AG08395 (cell line): ENCODE data around the gene HMGN3.
"Not testable (repeated sequence)": the region's sequence is repeated elsewhere in the genome, so short reads cannot be mapped to it uniquely, and the experiment has no call there.

Source experiments
- DNase-seq: peaks from one replicate; pipeline ENCODE4 v3.0.0; 2012; ENCODE audit warnings: mixed read lengths, low spot score

Gene HMGN3

DNA sequence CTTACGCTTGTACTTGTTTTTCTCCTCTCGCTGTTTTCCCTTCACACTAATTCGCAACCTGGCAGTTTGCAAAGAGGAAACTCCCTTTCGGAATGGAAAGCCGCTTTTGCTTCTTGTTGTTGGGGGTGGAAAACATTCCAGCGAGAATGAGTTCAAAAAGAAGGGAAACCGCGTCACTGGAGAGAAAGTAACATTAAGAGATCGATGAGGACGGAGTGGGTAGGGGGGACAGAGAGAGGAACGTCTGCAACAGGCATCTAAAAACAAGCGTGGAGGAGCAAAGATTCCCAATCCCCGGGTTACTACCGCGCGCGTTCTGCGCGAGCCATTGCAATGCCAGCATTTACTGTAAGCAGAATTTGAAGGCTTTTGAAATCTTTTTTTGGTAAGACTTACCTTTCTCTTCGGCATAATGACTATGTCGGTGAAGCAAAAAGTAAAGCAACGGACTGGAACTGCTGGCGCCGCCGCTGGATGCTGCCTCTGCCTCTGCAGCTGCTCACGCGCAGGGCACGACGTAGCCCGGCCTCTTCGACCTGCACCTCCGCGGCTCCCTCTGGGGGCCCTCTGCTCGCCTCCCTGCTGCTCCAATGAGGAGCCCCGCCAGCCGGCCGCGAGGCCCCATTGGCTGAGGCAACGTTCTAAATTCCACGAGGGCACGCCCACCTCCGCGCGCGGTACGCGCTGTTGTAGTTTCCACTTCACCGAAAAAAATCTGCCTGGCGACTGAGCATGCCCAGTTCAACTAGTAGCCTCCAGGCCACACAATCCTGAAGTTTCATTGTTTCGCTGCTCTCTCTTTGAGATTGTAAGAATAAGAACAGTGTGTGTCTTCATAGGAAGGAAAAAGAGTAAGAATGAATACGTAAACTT lies at the start of gene HMGN3:
Gene HMGN3 (minus strand): TSS at position 533 of the 873 bp plus-strand sequence.
- DNase-seq, result peak; percentile 94

DNA sequence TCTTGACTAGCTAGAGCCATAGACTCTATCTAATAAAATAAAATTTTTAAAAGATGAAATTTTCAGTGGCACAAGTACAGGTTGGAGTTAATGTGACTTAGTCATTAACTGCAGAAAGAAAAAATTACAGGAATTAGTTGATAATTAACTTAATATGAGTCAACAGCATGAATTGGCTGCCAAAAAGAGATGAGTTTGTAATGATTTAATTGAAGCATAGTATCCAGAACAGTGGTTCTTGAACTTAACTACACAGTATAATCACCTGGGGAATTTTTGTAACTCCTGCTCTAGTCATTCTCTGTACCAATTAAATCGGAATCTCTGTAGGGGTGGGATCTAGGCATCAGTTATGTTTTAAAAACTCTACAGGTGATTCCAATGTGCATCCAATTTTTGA lies 46.3 kb upstream of the HMGN3 start:
- no peak for DNase-seq

- peak; percentile 44 for DNase-seq
Measured at GRCh38 chr6:79277109-79277508, 42.6 kb upstream of the HMGN3 start.

GRCh38 chr6:79269877-79270276 lies 35.4 kb upstream of the HMGN3 start:
- peak; percentile 81 for DNase-seq

DNA sequence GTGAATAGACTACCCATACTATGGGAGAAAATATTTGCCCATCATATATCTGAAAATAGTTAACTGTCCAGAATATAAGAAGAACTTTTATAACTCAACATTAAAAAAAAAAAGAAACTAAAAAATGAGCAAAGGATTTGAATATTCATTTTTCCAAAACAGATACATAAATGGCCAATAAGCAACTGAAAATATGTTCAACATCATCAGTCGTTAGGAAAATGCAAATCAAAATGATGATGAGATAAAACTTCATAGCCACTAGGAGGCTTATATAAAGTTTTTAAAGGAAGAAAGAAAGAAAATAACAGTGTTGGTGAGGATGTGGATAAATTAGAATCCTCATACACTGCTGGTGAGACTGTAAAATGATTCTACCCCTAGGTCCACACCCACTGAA lies 32.6 kb upstream of the HMGN3 start:
- no peak for DNase-seq

- no peak for DNase-seq
Measured at GRCh38 chr6:79266051-79266450, 31.6 kb upstream of the HMGN3 start.

DNA sequence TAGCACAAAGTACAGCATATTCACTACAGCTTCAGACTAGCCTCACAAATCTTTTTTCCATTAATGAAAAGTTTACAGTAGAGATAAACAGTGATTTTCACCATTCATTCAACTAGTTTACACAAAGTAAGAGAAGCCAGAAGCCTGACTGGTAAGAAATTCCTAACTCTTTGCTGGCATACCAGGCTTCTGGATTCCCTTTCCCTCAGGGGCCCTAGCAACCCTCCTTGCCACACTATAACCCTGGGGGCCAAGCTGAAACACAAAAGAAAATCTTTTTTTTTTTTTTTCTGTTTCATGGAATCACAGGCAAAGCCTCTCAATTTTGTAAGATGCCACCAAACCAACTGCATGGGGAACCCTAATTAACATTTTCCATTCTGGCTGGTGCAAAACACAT lies 28.9 kb upstream of the HMGN3 start:
- no peak for DNase-seq

GRCh38 chr6:79261666-79262065 lies 27.2 kb upstream of the HMGN3 start:
- no peak for DNase-seq

DNA sequence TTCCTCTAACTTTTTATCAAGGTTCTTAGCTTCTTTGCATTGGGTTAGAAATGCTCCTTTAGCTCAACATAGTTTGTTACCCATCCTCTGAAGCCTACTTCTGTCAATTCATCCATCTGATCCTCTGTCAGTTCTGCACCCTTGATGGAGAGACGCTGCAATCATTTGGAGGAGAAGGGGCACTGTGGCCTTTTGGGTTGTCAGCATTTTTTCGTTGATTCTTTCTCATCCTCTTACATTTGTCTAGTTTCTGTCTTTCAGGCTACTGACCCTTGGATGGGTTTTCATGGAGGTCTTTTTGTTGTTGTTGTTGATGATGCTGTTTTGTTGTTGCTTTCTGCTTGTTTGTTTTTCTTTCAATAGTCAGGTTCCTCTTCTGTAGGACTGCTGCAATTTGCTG lies 26.3 kb upstream of the HMGN3 start:
- DNase-seq, result no peak

- no peak for DNase-seq
Measured at GRCh38 chr6:79257381-79258205, 23.1 kb upstream of the HMGN3 start.

DNA sequence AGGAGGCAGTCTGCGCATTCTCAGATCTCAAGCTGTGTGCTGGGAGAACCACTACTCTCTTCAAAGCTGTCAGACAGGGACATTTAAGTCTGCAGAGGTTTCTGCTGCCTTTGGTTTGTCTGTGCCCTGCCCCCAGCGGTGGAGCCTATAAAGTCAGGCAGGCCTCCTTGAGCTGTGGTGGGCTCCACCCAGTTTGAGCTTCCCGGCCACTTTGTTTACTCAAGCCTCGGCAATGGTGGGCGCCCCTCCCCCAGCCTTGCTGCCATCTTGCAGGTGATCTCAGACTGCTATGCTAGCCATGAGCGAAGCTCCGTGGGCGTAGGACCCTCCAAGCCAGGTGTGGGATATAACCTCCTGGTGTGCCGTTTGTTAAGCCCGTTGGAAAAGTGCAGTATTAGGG lies 22.3 kb upstream of the HMGN3 start:
- DNase-seq, result not testable (repeated sequence)

GRCh38 chr6:79255086-79255485 lies 20.6 kb upstream of the HMGN3 start:
- DNase-seq, result not testable (repeated sequence)

DNA sequence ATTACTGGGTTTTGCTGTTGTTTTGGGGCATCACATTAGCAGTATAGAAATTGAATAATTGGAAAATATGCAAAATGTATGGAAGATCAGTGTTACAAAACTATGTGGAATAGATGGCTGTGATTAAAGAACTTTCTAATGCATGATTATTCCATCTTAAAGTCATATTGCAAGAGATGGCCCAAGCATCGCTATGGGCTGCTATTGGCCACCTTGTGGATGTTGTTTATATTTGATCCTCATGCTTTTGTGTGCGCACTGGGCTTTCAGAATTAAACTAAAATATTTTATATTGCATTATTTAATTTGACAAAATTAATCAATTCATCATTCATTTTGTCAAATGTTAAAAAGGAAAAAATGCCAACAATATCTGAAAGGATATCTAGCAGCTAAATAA lies 16.1 kb upstream of the HMGN3 start:
- no peak for DNase-seq

- DNase-seq, result no peak
Measured at GRCh38 chr6:79250107-79250514, 15.6 kb upstream of the HMGN3 start.

GRCh38 chr6:79249136-79249535 lies 14.7 kb upstream of the HMGN3 start:
- DNase-seq, result no peak

- DNase-seq, result no peak
Measured at GRCh38 chr6:79246891-79247290, 12.4 kb upstream of the HMGN3 start.

DNA sequence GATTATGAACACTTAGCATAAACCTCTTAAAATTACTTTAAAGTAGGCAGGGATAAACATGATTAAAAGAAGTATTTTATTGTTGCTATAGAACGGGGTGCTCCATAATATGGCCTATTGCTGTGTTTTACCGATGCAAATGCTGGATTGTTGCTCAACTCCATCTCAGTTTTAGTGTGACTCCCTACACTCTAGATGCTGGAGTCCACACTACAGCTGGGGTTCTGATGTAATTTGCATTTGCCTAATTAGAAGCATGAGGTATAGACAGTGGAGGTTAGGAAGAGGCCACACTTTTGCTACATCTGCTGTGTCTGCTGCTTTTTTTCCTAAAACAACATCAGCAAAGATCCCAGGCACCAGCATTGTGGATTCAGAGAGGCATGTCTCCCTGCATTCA lies 6.7 kb upstream of the HMGN3 start:
- DNase-seq, result no peak

GRCh38 chr6:79240509-79240908 lies 6.0 kb upstream of the HMGN3 start:
- no peak for DNase-seq

GRCh38 chr6:79239536-79240168 lies 5.2 kb upstream of the HMGN3 start:
- no peak for DNase-seq

DNA sequence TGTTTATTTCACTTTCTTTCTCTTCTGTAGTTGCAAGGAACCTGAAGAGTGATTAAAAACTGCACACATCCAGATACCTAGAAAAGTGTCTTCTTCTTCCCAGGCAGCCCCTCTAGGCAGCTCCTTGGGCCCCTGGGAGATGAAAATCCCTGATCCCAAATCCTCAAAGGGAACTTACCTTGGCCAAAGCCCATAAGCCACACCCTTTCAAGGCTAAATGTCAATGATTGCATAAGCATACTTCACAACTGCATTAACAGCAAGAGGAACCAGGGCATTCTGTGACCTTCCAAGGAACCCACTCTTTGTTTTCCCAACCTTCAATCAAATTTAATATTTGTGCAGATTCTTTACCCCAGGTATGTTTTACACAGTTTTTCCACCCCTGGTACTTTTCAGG lies 4.4 kb upstream of the HMGN3 start:
- DNase-seq, result no peak

DNA sequence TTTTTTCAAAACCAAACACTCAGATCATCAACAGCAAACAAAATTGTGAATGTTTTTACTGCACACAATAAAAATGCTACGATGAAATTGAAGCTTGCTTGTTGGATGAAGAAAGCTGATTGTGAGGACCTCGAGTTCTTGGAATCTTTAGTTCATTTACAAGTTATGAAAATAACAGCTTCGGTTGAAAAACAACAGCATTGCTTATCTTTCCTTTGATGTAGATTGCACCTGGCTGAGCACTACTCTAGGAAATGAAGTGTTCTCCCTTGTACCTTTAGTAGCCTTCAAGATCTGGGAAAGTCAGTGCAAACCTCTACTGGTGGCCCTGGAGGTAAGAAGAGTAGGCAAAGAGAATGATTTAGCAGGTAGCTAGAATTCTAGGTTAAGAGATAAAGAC lies 2.2 kb upstream of the HMGN3 start:
- no peak for DNase-seq

- DNase-seq, result peak; percentile 89
Measured at GRCh38 chr6:79233611-79234149, 802 bp downstream of the HMGN3 start.
